GM18867 (cell line): ENCODE data around the gene DPM2.

Source experiments
- ATAC-seq: cut with Tn5 transposase; IDR thresholded peaks from one replicate; pipeline ENCODE4 v1.9.1; 2021; ENCODE audit warnings: mild to moderate bottlenecking, moderate library complexity; ENCODE audit not compliant: unreplicated experiment

The DPM2 gene

DNA sequence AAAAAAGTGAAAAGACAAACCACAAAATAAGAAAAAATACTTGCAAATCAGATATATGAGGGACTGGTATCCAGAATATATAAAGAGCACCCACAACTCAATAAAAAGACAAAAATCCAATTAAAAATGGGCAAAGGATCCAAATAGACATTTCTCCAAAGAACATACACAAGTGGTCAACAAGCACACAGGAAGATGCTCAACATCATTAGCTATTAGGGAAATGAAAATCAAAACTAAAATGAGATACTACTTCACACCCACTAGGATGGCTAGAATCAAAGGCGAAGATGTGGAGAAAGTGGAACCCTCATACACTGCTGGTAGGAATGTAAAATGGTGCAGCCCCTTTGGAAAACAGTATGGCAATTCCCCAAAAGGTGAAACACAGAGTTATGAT, 21.1 kb upstream of the DPM2 start:
- no peak for ATAC-seq

DNA sequence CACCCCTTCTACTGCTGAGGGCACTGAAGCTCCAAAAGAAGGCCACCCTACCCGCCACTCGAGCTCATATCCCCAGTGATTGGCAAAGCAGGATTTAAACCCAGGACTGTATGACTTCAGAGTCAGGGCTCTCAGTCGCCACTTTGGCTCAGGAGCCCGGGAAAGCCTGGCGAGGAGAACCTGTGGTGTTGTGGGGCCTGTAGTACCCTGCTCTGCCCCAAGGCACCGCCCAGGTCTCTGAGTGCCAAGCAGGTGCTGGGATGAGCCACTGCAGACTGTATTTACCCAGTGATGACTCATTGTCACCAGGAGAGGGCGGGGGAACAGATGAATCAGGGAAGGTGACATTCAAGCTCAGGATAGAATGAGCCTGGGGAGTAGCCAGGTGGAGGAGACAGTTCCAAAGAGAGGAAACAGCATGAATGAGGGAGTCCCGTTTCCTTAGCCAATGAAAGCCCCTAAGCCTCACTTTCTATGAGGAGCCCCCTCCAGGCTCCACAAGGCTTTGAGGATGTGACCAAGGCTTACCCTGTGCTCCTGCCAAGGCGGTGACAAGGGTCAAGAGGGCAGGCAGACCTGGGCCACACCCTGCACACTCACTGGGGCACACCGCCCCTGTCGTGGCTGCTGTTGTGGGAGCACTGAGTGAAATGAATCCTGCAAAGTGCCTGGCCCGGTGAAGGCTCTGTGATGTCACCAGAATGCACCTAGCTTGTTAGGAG, 17.8 kb upstream of the DPM2 start:
- ATAC-seq: no peak

DNA sequence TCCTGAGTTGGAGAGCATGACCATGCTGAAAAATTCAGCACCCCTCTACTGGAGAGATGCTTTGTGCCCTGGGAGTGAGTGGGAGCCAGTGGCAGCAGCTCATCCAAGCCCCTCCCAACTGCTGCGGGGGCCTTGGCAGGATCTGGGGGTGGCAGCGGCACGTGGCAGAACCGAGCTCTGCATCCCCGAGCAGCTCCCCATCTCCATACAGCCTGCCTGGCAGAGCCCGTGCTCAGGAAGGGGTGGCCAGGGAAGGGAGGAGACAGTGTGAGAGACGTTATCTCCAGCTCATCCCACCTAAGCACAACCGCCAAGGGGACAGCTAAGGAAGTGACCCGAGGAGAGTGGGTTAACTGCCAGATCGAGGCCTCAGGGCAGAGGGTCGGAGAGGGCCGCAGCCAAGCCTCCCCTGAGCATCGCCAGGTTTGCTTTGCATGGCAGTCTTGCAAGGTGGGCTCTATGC, 17.2 kb upstream of the DPM2 start:
- ATAC-seq: no peak

DNA sequence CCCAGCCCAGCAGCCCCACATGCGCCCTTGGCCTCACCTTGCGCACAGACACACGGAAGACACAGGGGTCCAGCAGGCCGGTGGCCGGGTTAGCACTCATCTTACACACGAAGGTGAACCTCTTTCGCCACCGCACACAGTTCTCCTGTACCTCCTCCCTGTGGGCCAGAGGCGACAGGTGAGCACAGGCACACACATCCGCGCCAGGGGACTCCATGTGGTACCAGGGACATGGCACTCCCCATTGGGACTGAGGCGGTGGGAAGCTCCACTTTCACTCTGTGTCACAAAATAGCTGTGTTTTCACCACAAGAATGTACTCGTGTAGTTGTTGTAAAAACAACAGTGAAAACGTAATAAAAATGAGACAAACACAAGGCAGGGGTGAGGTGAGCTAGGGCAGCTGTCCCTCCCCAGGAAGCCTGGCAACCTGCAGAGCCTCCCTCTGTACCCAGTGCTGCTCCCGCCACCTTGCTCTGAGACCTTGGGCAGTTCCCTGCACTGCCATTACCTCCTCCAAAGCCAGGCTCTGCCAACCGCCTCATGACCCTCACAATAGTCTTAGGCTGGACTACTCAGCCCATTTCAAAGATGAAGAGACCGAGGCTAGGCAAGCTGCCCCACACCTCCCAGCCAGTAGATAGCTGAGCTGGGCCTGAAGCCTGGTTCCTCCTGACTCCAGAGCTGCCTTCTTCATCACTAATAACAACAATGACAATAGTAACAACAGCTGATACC, 16.3 kb upstream of the DPM2 start:
- ATAC-seq: no peak

DNA sequence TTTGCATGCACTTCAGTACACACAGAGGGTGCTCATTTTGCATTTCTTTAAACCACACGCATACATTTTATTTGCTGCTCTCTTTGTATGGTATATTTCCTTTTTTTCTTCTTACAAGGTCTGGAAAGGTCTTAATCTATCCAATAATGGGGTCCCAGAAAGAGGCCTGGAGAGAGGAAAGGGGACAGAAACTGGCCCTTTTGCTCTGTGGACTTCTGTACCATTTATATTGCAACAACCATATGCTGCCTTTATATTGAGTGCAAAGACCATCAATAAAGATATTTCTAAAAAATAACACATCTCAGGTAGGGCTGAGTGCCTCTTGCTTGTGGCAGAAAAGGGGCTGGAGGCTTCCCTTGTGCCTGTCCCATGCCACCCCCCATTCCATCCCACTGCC, 15.5 kb upstream of the DPM2 start:
- ATAC-seq: no peak

DNA sequence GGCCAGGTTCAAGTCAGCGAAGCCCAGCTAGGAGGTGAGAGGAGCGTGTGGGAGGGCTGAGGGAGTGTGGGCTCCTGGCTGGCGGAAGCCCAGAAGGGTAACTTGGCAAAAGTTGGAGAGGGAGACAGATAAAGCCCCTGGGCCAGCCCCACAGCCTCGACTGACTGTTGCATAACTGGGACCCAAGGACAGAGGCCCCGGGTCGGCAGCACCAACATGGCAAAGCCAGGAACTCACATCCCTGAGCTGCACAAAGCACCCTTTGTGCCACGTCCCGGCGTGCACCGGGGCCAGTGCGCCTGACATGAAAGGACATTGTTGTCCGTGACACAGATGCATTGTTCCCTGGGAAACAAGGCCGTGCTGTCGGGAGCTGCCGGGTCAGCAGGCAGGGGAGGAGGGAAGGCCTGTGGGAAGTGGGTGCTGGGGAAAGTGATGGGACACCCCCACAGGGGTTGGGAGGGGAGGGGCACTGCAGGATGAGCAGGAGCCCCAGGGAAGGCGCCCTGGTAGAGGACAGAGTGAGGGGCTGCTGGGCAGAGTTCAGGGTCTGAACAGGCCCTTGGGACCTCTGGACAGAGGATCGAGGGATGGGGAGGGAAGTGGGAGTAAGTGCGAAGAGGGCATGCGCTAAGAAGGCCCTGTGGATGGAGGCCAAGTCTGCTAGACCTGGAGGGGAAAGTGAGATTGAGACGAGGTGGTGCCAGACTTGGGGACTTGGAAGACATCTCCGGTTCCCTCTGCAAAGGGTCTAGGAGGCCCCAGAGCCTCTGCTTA, 13.0 kb upstream of the DPM2 start:
- no peak for ATAC-seq

DNA sequence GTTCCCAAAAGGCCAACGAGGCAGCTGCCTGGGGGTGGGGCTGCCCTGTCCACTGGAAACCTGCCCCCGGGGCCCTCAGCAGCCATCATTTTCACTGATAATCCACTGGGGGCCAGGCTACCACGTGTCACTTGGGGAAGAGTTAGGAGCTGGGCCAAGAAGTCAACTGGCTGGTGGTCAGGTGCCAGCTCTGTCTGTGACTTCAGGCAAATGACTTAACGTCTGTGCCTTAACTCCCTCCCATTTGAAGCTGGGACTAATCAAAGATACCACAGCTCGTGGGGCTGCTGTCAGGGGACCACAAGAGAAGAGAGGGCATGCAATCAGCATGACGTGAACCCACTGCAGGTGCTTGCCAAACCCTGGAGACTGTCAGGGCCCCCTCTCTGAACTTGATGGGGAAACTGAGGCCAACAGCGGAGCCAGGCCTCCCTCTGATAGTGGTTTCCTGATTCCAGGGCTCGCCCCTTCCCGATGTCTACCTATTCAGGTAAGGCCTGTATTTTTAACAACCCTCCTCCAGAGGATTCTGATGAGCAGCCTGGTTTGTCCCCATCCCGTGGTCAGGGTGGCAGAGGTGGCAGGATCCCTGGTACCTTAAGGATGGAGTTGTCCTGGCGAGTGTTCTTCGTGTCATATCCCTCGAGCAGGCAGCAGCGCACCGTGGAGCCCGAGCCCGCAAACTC, 12.3 kb upstream of the DPM2 start:
- ATAC-seq: no peak

DNA sequence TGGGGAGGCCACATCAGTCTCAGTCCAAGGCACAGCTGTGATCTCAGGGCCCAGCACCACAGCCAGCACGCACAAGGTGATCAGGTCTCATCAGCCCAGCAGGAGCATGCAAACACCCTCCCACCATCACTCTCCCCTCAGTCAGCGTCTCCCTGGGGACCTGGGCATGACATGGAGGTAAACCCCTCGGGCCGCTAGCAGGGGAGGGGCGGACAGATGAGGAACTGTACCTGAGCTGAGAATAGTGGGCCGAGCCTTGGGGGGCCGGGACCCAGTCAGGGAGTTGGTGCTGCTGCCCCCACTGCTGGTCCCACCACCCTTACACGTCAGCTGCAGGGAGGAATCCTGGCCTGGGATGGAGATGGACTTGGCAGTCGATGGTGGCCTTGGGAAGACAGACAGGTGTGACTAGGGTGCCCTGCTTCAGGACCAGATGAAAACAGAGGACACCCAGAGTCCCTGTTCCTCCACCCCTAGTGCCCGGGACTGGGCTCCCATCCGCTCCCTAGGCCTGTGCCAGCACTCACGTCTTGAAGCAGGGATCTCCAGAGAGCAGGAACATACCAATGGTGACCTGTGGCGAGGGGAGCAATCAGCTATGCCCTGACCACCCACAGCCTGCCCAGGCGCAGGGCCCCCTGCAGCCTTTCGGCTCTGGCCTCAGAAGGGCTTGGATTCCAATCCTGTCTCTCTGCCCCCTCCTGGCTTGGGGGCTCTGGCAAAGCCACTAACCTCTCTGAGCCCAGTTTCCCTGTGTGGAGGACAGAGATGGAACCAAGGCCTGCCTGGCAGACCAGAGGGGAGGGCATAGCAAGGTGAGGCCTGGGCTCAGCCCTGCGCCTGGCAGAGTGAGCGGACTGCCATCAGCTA, 10.4 kb upstream of the DPM2 start:
- ATAC-seq: no peak

DNA sequence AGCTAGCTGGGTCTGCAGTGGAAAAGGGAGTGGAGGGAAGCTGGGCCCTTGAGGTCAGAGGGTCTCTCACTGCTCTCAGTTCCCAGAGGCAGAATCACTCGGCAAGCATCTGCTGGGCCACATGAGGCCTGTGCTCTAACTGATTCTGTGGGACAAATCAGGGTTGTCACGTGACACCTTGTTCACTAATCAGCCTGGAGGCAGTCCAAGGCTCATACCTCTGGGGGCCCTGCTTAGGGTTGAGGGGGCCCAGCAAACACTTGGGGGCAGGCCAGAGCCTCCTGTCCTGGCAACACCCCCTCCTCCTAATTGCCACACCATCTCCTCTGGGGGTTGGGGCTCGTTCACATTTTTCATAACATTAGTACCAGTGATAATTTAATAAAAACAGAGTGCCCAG, 9.1 kb upstream of the DPM2 start:
- no peak for ATAC-seq

DNA sequence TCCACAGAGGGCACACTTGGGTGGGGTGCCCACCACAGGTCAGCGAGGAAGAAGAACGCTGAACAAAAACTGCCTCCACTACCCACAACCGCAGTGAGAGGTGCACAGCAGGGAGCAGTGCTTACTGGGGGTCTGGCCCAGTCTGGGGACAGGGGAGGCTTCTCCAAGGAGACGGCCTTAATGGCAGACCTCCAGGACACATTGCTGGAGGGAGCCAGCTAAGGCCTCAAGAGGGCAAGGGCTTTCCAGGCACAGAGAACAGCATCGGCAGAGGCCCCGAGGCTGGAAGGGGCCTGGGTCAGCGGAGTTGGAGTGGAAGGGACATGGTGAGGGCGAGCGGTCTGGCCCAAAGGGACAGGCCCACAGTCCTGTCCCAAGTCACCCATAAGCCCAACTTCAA, 8.3 kb upstream of the DPM2 start:
- no peak for ATAC-seq

DNA sequence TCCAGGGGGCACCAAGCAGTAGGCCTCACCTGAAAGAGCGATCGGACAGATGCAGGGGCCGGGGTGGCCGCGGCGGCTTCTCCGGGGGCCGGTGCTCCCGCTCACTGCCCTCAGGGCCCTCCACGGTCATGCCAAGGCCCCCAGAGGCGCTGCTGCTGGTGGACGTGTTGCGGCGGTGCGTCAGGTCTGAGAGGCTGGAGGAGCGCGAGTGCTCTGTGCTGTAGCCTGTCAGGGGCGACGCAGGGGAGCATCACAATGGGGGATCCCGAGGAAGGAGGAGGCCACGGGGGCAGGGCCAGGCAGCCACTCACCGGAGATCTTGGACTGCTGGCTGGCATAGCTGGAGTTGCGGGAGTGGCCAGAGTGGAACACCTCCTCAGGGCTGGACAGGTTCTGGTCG, 7.7 kb upstream of the DPM2 start:
- ATAC-seq: no peak

DNA sequence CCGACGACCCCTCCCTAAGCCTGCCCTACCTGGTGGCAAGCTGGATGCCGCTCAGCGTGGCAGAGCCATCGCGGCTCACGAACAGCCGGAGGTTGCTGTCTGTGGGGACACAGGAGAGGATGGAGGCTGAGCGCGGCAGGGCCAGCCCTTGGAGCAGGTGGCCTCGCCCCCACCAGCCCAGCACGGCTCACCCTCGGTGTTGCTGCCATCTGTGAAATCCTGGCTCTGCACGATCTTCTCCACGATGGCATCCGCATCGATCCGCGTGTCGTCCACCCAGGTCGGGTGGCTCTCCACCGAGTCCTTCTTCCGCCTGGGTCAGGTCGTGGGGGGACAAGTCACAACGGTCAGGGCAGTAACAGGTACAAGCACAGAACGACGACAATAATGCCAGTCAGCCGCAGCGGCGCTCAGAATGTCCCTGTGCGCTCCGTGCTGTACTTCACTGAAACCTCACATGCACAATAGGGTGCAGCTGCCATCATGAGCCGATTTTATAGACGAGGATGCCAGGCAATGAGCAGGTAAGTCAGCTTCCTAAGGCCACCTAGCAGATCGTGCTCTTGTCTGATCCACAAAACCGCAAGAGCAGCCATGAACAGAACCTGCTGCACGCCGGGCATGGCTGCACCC, 7.0 kb upstream of the DPM2 start:
- ATAC-seq: no peak

DNA sequence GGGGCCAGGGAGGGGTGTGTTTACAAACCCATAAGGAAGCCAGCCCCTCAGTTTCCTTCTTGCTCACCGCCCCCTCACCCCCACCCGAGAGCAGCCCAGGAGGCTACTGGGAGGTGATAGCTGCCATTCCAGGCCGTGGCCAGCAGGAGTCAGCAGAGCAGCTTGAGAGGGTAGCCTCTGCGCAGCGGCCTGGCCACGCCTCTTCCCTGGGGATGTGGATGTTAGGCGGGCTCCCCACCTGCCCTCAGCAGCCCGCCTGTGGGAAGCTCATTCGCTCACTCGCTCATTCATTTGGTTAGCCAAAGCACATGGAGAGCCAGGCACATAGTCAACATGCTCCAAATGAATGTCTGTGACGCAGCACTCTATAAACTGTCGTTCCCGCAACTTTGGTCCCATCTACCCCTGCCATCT, 6.1 kb upstream of the DPM2 start:
- no peak for ATAC-seq

DNA sequence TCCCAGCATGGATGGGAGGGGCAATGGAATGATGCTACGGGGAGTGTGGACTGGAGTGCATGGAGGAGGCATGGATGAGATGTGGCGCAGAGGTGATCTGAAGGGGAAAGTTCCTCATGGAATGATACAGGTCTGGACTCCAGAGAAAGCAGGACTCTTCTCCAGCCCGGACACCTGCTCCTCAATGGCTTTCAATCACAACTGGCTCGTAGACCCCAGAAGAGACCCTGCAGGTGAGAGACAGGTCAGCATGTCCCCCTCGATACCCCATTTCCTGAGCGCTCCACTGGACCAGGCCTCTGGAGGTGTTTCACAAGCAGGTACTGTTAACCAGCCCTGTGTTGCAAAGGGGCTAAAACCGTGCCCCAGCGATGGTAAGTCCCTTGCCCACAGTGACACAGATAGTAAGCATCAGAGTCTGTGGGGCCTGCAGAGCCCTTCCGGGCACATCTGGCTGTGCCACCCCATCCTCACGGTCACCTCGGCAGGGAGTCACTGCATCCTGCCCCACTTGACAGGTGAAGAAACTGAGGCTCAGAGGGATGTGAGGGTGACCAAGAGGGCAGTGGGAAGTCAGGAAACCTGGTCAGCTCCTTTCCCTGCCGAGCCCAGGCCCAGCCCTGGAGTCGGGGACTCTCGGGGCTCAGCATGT, 5.5 kb upstream of the DPM2 start:
- ATAC-seq: no peak

DNA sequence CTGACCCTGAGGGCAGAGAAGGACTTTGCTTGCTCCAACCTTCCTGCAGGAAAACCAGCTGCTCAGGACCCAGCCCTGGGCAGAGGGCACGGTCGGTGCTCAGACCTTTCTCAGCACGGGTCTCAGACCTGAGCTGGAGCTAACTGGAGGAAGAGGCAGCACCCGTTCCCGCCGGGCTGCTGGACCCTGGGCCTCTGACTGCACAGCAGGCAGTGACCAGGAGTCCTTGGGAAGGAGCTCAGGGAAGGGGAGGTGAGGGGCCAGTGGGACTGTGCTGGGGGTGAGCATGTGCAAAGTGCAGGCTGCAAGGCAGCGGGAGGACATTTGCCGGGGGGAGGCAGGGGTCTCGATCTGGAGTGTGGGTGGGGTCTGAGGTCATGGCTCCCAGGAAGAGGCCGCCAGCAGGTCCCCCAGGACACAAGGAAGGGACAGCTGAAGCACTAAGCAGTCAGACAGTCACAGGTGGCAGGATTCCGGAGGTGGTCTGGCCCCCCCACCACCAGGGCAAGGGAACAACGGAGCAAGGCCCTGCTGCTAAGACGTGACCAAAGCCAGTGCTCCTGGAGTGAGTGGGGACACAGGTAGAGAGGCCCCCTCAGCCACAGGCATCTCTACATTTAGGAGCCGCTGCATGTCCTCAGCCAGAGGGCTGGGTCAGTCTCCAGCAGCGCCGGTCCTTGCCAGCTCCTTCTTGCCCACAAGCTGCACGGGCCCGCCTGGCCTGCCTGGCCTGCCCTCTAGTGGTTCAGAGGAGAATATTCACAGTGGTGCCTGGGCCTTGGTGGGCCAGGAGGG, 4.8 kb upstream of the DPM2 start:
- no peak for ATAC-seq

DNA sequence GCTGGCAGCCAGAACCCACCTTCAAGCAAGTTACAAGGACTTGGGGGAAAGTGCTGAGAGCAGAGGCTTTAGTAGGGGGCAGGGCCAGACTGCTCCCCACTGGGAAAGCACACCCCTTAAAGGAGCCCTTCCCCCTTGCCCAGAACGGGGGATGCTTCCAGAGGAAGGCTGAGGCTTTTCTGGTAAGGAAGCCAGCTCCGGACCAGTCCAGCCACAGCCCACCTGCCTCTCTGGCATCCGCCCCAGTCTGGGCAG, 4.2 kb upstream of the DPM2 start:
- no peak for ATAC-seq

DNA sequence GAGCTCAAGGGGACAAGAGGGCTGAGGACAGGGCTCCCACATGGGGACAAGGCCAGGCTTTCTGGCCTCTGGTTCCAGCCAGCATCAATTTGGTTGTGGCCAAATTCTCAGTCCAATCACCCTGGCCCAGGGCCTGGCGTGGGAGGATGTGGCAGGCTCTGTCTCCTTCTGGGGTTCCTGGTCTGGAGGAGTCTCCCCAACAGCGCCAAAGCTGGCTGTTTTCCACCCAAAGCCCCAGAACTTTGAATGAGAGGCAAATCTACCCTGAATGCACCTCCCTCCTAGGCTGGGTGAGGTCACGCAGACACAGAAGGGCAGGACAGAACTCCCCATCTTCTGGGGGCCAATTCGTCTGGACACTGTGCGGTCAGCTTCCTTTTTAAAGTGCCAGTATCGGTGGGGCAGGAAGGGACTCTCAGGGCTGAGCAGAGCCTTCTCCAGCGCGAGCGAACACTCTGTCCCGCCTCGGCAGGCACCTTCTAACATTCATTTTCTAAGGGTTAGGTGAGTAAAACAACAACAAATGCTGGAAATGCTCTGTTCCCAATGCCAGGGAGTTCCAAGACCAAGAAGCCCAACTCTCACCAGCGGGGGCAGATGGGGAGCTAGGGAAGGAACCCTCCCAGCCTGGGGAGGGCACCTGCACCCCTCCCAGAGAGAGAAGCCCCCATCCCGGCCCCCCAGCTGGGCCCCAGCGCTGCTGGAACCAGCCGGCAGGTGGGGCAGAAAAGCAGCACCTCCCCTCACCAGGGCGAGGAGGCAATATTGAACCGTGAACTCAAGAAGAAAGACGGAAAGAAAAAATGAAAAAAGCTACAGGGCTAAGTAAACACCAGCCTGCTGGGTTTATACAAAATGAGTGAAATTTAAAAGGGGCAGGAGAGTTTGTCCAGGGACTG, 3.7 kb upstream of the DPM2 start:
- ATAC-seq: no peak

DNA sequence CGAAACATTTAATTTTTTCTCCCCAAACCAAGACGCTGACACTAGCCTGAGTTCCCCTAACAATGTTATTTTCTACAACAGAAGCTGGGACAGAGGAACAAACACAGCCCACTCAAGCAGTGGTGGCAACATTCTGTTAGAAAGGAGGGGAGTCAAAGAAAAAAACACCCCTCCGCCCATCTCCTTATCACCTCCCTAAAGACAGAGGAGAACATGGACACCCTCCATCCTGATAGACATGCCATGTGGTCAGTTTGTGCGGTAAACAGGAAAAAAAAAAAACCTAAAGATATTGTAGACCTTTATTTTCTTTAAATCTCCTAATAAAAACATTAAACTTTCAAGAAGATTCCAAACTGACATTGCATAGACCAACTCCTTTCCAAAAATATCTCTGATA, 2.9 kb upstream of the DPM2 start:
- no peak for ATAC-seq
